ENCODE results near the gene UPF3B.
"Not testable (repeated sequence)": the region's sequence is repeated elsewhere in the genome, so short reads cannot be mapped to it uniquely, and the experiment has no call there.

UPF3B gene

GRCh38 chrX:119852382-119853353 lies at the start of gene UPF3B:
Gene UPF3B (minus strand): TSS chrX:119852963. CDS start chrX:119852928, 35 bp downstream.
- DNase-seq (ENCODE audit: low read depth) = peak; percentile 62

DNA sequence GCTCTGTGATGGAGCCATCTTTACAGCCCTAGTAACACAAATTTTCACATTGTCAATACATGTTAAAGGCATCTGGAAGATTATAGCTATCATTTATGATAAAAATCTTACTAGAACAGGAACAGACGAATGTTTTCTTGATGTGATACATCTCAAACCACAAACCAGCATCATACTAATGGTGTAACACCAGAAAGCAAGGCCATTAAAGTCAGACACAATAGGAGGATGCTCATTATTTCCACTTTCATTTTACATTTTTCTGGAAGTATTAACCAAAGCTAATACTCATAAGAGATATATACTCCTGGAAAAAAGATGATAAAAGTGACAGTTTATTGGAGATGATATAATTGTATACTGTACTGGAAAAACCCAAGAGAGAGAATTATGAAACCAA lies 48.2 kb upstream of the UPF3B start:
- DNase-seq (ENCODE audit: low read depth) = no peak

DNA sequence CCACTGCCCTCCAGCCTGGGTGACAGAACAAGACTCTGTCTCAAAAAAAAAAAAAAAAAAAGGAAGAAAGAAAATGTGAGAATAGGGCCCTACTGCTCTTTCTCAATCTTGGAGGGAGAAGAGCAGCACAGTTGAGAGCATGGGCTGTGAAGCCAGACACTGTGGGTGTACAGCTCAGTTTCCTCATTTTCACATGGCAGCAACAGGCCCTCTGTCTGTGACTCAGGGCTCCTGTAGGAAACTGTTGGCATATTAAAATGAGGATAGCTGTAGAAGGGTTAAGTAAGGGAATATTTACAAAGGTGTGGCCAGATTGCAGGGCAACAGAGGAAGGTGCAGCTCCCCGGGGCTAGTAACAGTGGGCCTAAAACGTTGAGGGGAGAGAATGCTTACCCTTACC lies 46.4 kb upstream of the UPF3B start:
- no peak for DNase-seq (ENCODE audit: low read depth)

GRCh38 chrX:119895843-119896326 lies 43.1 kb upstream of the UPF3B start, which contains the start of gene AKAP14:
Gene AKAP14 (plus strand): TSS chrX:119895893. CDS start chrX:119903224, 7,331 bp downstream.
- no peak for DNase-seq (ENCODE audit: low read depth)

DNA sequence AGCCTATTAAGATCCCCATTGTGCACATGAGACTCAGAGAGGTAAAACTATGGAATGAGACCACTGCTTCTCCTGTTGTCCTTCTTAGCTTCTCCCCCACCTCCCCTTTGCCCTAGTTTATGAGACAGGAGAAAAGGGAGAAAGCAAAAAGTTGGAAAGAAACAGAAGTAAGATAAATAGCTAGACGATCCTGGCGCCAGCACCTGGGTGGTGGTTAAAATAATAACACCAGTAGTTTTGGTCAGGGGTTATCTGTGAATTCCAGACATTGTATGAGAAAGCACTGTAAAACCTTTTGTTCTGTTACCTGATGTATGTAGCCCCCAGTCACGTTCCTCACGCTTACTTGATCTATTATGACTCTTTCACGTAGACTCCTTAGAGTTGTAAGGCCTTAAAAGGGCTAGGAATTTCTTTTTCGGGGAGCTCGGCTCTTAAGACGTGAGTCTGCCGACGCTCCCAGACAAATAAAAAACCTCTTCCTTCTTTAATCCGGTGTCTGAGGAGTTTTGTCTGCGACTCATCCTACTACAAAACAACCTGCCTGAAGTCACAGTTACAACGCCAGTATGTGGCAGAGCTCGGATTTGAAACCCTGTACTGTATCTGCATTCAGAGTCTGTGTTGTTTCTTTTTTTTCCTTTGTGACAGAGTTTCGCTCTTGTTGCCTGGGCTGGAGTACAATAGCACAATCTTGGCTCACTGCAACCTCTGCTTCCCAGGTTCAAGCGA lies 39.4 kb upstream of the UPF3B start:
- DNase-seq (ENCODE audit: low read depth) = not testable (repeated sequence)

- DNase-seq (ENCODE audit: low read depth) = not testable (repeated sequence)
These were observed 37.9 kb upstream of the UPF3B start for GRCh38 chrX:119890626-119891025.

DNA sequence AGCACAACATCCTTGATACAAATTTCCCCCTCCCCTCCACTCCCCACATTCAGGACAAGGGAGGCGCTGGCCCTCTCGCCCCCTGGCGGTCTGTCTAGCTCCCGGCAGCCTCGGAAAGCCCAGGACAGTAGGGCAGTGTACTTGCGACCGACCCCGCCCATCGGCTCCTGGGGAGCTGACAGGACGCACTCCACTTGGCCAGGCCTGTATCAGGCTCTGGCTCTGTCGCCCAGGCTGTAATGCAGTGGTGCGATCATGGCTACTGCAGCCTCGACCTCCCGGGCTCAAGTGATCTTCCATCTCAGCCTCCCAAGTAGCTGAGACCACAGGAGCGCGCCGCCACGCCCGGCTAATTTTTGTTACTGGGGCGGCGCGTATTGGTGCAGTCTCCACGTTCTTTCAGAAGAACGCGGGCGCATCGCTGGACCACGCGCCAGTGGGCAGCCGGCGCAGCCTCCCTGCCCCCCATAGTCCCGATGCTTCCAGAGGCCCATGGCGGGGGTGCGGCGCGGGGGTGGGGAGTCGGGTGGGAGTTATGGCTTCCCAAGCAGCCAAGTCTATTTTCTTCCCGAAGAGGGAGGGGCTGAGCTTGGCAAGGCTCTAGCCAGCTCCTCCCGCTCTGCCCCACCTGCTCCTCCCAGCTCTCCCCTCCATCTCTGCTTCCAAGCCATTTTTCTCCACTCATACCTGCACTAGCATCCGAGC lies 35.1 kb upstream of the UPF3B start:
- DNase-seq (ENCODE audit: low read depth) = no peak

GRCh38 chrX:119885554-119886428 lies 33.0 kb upstream of the UPF3B start:
- DNase-seq (ENCODE audit: low read depth) = no peak

DNA sequence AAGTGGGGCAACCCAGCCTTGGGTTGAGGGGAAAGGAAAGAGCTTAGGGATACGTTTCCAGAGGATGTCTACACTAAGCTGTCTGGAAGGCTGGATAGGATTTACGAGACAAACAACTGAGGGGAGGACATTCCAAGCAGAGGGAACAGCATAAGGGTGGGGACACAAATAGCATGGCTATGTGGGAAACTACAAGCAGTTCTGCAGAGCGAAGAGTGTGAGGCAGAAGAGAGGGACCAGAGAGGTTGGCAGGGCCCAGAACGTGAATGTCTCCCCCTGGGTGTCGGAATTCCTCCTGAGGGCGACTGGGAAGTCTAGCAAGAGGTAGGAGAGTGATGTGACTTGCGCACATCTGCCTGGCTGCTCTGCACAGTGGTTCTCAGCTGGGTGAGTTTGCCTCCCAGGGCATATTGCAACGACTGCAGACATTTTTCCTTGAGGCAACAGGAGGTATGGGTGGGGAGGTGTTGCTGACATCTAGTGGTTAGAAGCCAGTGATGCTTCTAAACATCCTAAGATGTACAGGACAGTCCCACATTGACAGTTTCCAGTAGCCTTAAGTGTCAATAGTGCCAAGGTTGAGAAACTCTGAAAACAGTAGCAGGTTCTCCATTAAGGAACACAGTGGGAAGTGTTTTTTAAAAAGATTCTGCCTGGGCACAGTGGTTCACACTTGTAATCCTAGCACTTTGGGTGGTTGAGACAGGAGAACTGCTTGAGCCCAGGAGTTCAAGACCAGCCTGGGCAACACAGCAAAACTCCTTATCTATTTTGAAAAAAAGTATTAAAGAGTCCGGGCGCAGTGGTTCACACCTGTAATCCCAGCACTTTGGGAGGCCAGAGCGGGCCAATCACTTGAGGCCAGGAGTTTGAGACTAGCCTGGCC lies 28.0 kb upstream of the UPF3B start:
- DNase-seq (ENCODE audit: low read depth) = no peak

DNA sequence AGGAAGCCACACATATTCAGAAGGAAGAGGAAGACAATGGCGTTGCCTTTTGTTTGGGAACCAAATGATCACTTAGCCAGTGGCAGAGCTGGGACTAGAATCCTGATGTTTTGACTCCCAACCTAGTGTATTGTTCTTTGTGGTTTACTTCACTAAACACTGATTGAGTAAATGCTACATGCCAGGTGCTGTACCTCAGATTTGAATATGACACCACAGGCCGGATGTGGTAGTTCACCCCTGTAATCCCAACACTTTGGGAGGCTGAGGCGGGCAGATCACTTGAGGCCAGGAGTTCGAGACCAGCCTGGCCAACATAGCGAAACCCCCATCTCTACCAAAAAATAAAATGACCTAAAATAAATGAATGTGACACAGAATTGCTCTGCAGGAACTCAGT lies 27.3 kb upstream of the UPF3B start:
- DNase-seq (ENCODE audit: low read depth) = no peak

DNA sequence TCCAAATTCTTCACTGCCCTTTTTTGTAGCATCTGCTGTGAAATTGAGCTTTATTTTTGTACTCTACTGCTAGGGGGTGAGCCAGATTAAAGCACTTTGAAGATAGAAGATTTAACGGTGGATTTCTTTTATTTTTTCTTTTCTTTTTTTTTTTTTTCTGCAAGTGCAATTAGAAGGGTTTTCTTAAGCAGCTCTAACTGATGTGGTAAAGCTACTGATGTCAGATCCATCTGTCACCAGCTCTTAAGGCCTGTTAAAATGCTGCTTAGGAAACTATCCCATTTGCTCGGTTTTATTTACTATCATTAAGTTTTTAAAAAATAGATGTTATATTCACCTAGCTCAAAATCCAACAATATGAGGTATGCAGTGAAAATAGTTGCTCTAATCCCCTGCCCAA lies 26.0 kb upstream of the UPF3B start:
- no peak for DNase-seq (ENCODE audit: low read depth)

- DNase-seq (ENCODE audit: low read depth) = peak; percentile 33
These were observed 19.0 kb upstream of the UPF3B start, which contains the start of the genes NDUFA1 and RNF113A for GRCh38 chrX:119871599-119872395. Gene NDUFA1 (plus strand): TSS chrX:119871832. CDS start chrX:119871912, 80 bp downstream. Gene RNF113A (minus strand): TSS chrX:119871733. CDS start chrX:119871613, 120 bp downstream.

- peak; percentile 20 for DNase-seq (ENCODE audit: low read depth)
These were observed 18.5 kb upstream of the UPF3B start for GRCh38 chrX:119871245-119871598.

DNA sequence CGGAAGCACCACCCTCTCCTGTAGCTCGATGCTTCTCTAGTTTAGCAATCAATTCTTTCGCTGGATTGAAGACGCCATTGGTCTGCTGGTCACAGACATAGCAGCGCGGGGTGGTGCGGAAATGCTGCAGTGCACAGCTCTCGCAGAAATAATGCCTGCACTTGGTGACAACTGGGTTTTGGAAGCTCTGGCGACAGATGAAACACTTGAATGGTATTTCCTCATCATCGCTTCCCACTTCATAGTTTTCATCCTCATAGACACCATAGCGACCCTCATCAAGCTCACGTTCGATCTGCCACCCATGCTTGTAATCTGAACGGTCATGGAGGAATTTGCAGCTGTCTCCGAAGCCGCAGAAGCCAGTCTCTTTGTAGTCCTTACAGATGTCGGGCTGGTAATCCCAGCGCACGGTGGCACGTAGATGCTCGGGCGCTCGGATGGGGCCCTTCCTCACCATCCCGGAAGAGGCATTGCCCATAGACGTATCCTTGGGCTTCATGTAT lies 17.9 kb upstream of the UPF3B start:
- DNase-seq (ENCODE audit: low read depth) = no peak

DNA sequence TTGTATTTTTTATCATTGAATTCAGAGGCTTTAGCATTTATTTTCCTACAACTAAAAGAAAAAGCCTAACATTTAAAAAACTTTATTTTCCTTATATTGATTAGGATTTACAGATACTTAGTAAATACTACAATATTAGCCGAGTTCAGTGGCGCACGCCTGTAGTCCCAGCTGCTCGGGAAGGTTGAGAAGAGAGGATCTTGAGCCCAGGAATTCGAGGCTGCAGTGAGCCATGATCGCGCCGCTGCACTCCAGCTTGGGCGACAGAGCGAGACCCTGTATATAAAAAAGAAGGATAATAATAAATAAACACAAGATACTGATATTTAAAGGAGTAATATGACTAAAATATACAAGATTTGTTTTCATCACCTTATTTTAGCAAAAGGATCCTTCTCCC lies 681 bp upstream of the UPF3B start:
- no peak for DNase-seq (ENCODE audit: low read depth)

GRCh38 chrX:119833905-119834304 lies 18.9 kb downstream of the UPF3B start:
- DNase-seq (ENCODE audit: low read depth) = no peak

GRCh38 chrX:119828446-119828845 lies 24.3 kb downstream of the UPF3B start:
- no peak for DNase-seq (ENCODE audit: low read depth)

DNA sequence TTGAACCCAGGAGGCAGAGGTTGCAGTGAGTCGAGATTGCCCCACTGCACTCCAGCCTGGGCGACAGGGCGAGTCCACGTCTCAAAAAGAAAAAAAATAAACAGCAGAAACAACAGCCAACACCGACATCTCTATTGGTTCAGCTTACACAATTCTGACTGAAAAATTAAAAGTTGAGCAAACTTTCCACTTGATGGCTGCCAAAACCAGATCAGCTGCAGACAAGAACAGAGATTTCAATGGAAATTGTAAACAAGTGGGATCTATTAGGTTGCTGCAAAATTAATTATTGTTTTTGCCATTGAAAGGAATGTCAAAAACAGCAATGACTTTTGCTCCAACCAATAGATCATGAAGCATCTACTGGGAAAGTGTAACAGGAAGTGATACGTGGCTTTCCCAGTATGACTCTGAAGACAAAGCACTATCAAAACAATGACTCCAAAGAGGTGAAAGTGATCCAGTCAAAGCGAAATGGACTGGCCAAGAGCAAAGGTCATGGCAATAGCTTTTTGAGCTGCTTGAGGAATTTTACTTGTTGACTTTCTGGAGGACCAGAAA lies 26.3 kb downstream of the UPF3B start:
- no peak for DNase-seq (ENCODE audit: low read depth)

DNA sequence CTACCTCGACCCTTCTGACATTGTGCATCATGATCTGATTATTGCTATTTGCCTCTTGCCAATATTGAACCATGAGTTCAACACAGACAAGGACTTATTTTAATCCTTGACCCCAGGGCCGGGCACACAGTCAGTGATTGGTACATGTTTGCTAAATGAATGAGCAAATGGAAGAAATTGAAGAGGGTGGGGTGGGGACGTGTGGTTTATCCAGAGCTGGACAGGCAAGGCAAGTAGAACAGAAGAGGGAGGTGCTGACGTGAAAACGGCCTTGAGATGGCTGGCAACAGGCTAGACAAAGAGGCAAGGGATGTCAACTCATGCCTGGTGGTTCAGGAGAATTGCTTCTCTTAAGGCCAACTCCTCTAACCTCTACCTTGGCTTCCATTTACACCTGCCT lies 28.5 kb downstream of the UPF3B start:
- DNase-seq (ENCODE audit: low read depth) = not testable (repeated sequence)
